Stimulated activated naive CD8-positive, alpha-beta T cell treated with anti-CD3 and anti-CD28 coated beads, Interleukin-15, amount 100 ng/mL, for 72 hours (primary cell): ENCODE measurements around the gene PPOX.

Experiments used
- ATAC-seq: fragments of 150-1000 bp; cut with Tn5 transposase; 2 replicates; pipeline ENCODE4 v1.10.0; 2021; ENCODE audit warnings: mild to moderate bottlenecking, moderate library complexity
- DNase-seq, 2 donors: peaks; one replicate each; pipeline ENCODE4 v3.0.0; 2021 to 2022
- H3K27ac Mint-ChIP-seq, 2 donors: one replicate each; pipeline ENCODE4 v1.8.0; 2022; ENCODE audit warnings: mild to moderate bottlenecking in 2 of 2, mixed read lengths in 2 of 2, moderate library complexity in 2 of 2
- H3K27me3 Mint-ChIP-seq: one replicate; pipeline ENCODE4 v1.8.0; 2022; ENCODE audit warnings: mixed read lengths
- H3K4me1 Mint-ChIP-seq: one replicate; pipeline ENCODE4 v1.8.0; 2022; ENCODE audit warnings: mild to moderate bottlenecking, mixed read lengths
- H3K4me3 Mint-ChIP-seq, 2 donors: one replicate each; pipeline ENCODE4 v1.8.0; 2022; ENCODE audit warnings: mild to moderate bottlenecking in 2 of 2, mixed read lengths in 2 of 2, moderate library complexity in 1 of 2
- H3K9me3 Mint-ChIP-seq, 2 donors: one replicate each; pipeline ENCODE4 v1.8.0; 2022; ENCODE audit warnings: mixed read lengths in 2 of 2

PPOX gene

GRCh38 chr1:161196521-161197451 lies 30.6 kb downstream of the PPOX start:
- no peak for DNase-seq
- Mint-ChIP-seq H3K4me3 (no peak overlapping the region), H3K4me1 (peaks cover 81% of the 10 kb centered on the region), H3K27me3 (no peaks in the 10 kb centered on the region), H3K27ac (peak overlapping the region in 1 of 2 donors; percentile 66), H3K9me3 (no peaks in the 10 kb centered on the region)
- no peak for ATAC-seq

GRCh38 chr1:161197560-161198193 lies 31.5 kb downstream of the PPOX start:
- ATAC-seq = no peak
- H3K27me3 Mint-ChIP-seq = no peaks in the 10 kb centered on the region
- peaks cover 79% of the 10 kb centered on the region for H3K4me1 Mint-ChIP-seq
- H3K27ac Mint-ChIP-seq = peak overlapping the region; percentile 61 to 66
- DNase-seq = no peak
- H3K4me3 Mint-ChIP-seq = no peak overlapping the region
- H3K9me3 Mint-ChIP-seq = no peaks in the 10 kb centered on the region

- Mint-ChIP-seq H3K4me1 (peaks cover 78% of the 10 kb centered on the region), H3K4me3 (no peak overlapping the region), H3K9me3 (no peaks in the 10 kb centered on the region), H3K27ac (peak overlapping the region in 1 of 2 donors; percentile 68), H3K27me3 (no peaks in the 10 kb centered on the region)
- no peak for ATAC-seq
- DNase-seq = no peak
Measured at GRCh38 chr1:161198194-161198896, 32.1 kb downstream of the PPOX start.

- Mint-ChIP-seq H3K4me1 (peaks cover 82% of the 10 kb centered on the region), H3K27ac (peak within 1 kb of the TSS; percentile 92 to 95)
Measured at GRCh38 chr1:161198897-161199431, 32.7 kb downstream of the PPOX start, which contains the start of gene ADAMTS4. ADAMTS4 (minus strand) TSS chr1:161199054; CDS start chr1:161198627, 427 bp downstream.

GRCh38 chr1:161199506-161200139 lies 33.4 kb downstream of the PPOX start:
- H3K9me3 Mint-ChIP-seq = no peaks in the 10 kb centered on the region
- no peak for DNase-seq
- no peaks in the 10 kb centered on the region for H3K27me3 Mint-ChIP-seq
- no peak for ATAC-seq
- peaks cover 88% of the 10 kb centered on the region for H3K4me1 Mint-ChIP-seq
- H3K4me3 Mint-ChIP-seq = peak overlapping the region; percentile 90 to 91
- peak overlapping the region; percentile 92 to 95 for H3K27ac Mint-ChIP-seq

More at GRCh38 chr1:161198897-161199431, 32.7 kb downstream of the PPOX start, which contains the start of gene ADAMTS4:
- peak within 1 kb of the TSS; percentile 90 to 91 for H3K4me3 Mint-ChIP-seq
- DNase-seq (no peak), ATAC-seq (no peak)
- H3K9me3 Mint-ChIP-seq = no peaks in the 10 kb centered on the region
- H3K27me3 Mint-ChIP-seq = no peaks in the 10 kb centered on the region

GRCh38 chr1:161200421-161200991 lies 34.3 kb downstream of the PPOX start:
- Mint-ChIP-seq H3K9me3 (no peaks in the 10 kb centered on the region), H3K4me1 (peaks cover 87% of the 10 kb centered on the region), H3K27me3 (no peaks in the 10 kb centered on the region), H3K27ac (peak overlapping the region; percentile 92 to 95), H3K4me3 (peak overlapping the region; percentile 90 to 91)
- DNase-seq (peak in 1 of 2 donors; percentile 46), ATAC-seq (peak; percentile 52)

- Mint-ChIP-seq H3K9me3 (no peaks in the 10 kb centered on the region), H3K27me3 (no peaks in the 10 kb centered on the region), H3K4me3 (peak overlapping the region; percentile 90 to 91), H3K4me1 (peaks cover 87% of the 10 kb centered on the region), H3K27ac (peak overlapping the region; percentile 97 to 98)
- DNase-seq (no peak), ATAC-seq (no peak)
Measured at GRCh38 chr1:161200992-161201835, 35.0 kb downstream of the PPOX start.

GRCh38 chr1:161201836-161202712 lies 35.8 kb downstream of the PPOX start, which contains the start of gene NDUFS2:
NDUFS2 (plus strand) TSS chr1:161202367; CDS start chr1:161202386, 19 bp downstream.
- Mint-ChIP-seq H3K4me1 (peaks cover 87% of the 10 kb centered on the region), H3K27ac (peak within 1 kb of the TSS; percentile 97 to 98), H3K9me3 (no peaks in the 10 kb centered on the region), H3K27me3 (no peaks in the 10 kb centered on the region), H3K4me3 (peak within 1 kb of the TSS; percentile 90 to 91)
- DNase-seq (peak; percentile 89 to 95), ATAC-seq (peak; percentile 97)

GRCh38 chr1:161206411-161207140 lies 40.4 kb downstream of the PPOX start:
- H3K4me3 Mint-ChIP-seq = no peak overlapping the region
- no peaks in the 10 kb centered on the region for H3K27me3 Mint-ChIP-seq
- DNase-seq (no peak), ATAC-seq (no peak)
- peak overlapping the region in 1 of 2 donors; percentile 48 for H3K27ac Mint-ChIP-seq
- no peaks in the 10 kb centered on the region for H3K9me3 Mint-ChIP-seq
- H3K4me1 Mint-ChIP-seq = peaks cover 54% of the 10 kb centered on the region

- H3K4me1 Mint-ChIP-seq = peaks cover 50% of the 10 kb centered on the region
- ATAC-seq (peak; percentile 52), DNase-seq (no peak)
- H3K27me3 Mint-ChIP-seq = no peaks in the 10 kb centered on the region
- H3K27ac Mint-ChIP-seq = peak overlapping the region in 1 of 2 donors; percentile 52
- no peak overlapping the region for H3K4me3 Mint-ChIP-seq
- H3K9me3 Mint-ChIP-seq = no peaks in the 10 kb centered on the region
Measured at GRCh38 chr1:161207173-161207572, 40.9 kb downstream of the PPOX start.

GRCh38 chr1:161209790-161210409 lies 43.7 kb downstream of the PPOX start:
- Mint-ChIP-seq H3K4me3 (peak overlapping the region in 1 of 2 donors; percentile 30), H3K27ac (peak overlapping the region; percentile 83 to 94), H3K9me3 (no peaks in the 10 kb centered on the region), H3K27me3 (no peaks in the 10 kb centered on the region), H3K4me1 (peaks cover 34% of the 10 kb centered on the region)
- ATAC-seq = peak; percentile 94
- DNase-seq = peak; percentile 70 to 78

- peaks cover 50% of the 10 kb centered on the region for H3K4me1 Mint-ChIP-seq
- H3K27ac Mint-ChIP-seq = no peak overlapping the region
- no peaks in the 10 kb centered on the region for H3K27me3 Mint-ChIP-seq
Measured at GRCh38 chr1:161214369-161214768, 48.1 kb downstream of the PPOX start.

More at GRCh38 chr1:161214369-161214768, 48.1 kb downstream of the PPOX start:
- ATAC-seq = no peak
- Mint-ChIP-seq H3K9me3 (no peaks in the 10 kb centered on the region), H3K4me3 (no peak overlapping the region)
- no peak for DNase-seq
